Mesenchymal stem cell (in vitro differentiated cells and primary cell): ENCODE measurements around the gene HECTD2.
A peak's percentile ranks its signal among the peaks of the same experiment; 100 is the strongest.
"Not testable (repeated sequence)": the region's sequence is repeated elsewhere in the genome, so short reads cannot be mapped to it uniquely, and the experiment has no call there.

ENCODE experiments used
- DNase-seq: peaks from one replicate; pipeline ENCODE4 v3.0.0-alpha.2; 2013
- H2AFZ ChIP-seq: one replicate; pipeline ENCODE4 v1.6.1; 2013; ENCODE audit warnings: low read depth, mild to moderate bottlenecking, control low read depth, inconsistent platforms, low read length, moderate library complexity
- H2AK5ac ChIP-seq: 2 replicates; pipeline ENCODE4 v1.6.1; 2013; ENCODE audit warnings: low read length, moderate library complexity, mild to moderate bottlenecking, inconsistent platforms; ENCODE audit not compliant: severe bottlenecking
- H2BK120ac ChIP-seq: one replicate; pipeline ENCODE4 v1.6.1; 2013; ENCODE audit warnings: low read depth, mild to moderate bottlenecking, inconsistent platforms, low read length, moderate library complexity
- H2BK12ac ChIP-seq, 2 experiments: one replicate each; pipeline ENCODE4 v1.6.1; 2013; ENCODE audit warnings: inconsistent platforms in 2 of 2, low read length in 2 of 2, mild to moderate bottlenecking in 2 of 2, moderate library complexity in 2 of 2, control low read depth in 1 of 2
- H2BK15ac ChIP-seq: one replicate; pipeline ENCODE4 v1.6.1; 2013; ENCODE audit warnings: mild to moderate bottlenecking, low read depth, inconsistent platforms; ENCODE audit not compliant: poor library complexity, severe bottlenecking
- H2BK5ac ChIP-seq: 2 replicates; pipeline ENCODE4 v1.6.1; 2013; ENCODE audit warnings: low read depth, mild to moderate bottlenecking, low read length, control low read depth, inconsistent platforms; ENCODE audit not compliant: poor library complexity, severe bottlenecking
- H3K14ac ChIP-seq, 2 experiments: one replicate each; pipeline ENCODE4 v1.6.1; 2013; ENCODE audit warnings: inconsistent platforms in 2 of 2, low read length in 2 of 2, control low read depth in 1 of 2, mild to moderate bottlenecking in 1 of 2, moderate library complexity in 1 of 2
- H3K18ac ChIP-seq, 2 experiments: one replicate each; pipeline ENCODE4 v1.6.1; 2013; ENCODE audit warnings: inconsistent platforms in 2 of 2, low read length in 2 of 2, control low read depth in 1 of 2, low read depth in 1 of 2, mild to moderate bottlenecking in 1 of 2
- H3K23ac ChIP-seq, 2 experiments: one replicate each; pipeline ENCODE4 v1.6.1; 2013; ENCODE audit warnings: inconsistent platforms in 2 of 2, low read length in 2 of 2, mild to moderate bottlenecking in 2 of 2, moderate library complexity in 2 of 2, control low read depth in 1 of 2
- H3K27ac ChIP-seq: 2 replicates; pipeline ENCODE4 v1.5.1; 2013; ENCODE audit warnings: mild to moderate bottlenecking, moderate library complexity, low read length, control low read depth, inconsistent platforms; ENCODE audit not compliant: poor library complexity, severe bottlenecking
- H3K27me3 ChIP-seq, 2 experiments: 2 replicates each; pipeline versions ENCODE4 v1.6.1 to v1.7.0; 2013; ENCODE audit warnings: low read length in 2 of 2, mild to moderate bottlenecking in 2 of 2, moderate library complexity in 2 of 2, control low read depth in 1 of 2, inconsistent platforms in 1 of 2; ENCODE audit not compliant: control insufficient read depth in 1 of 2, insufficient read depth in 1 of 2
- H3K36me3 ChIP-seq, 2 experiments: 2 replicates each; pipeline versions ENCODE4 v1.6.1 to v1.7.0; 2013; ENCODE audit warnings: low read length in 2 of 2, control low read depth in 1 of 2, inconsistent platforms in 1 of 2, low read depth in 1 of 2, mild to moderate bottlenecking in 1 of 2; ENCODE audit not compliant: insufficient read depth in 2 of 2, control insufficient read depth in 1 of 2
- H3K4ac ChIP-seq, 2 experiments: one replicate each; pipeline ENCODE4 v1.6.1; 2013; ENCODE audit warnings: inconsistent platforms in 2 of 2, low read length in 2 of 2, mild to moderate bottlenecking in 2 of 2, moderate library complexity in 2 of 2, control low read depth in 1 of 2, low read depth in 1 of 2
- H3K4me1 ChIP-seq: 2 replicates; pipeline ENCODE4 v1.6.1; 2013; ENCODE audit warnings: low read depth, low read length, control low read depth; ENCODE audit not compliant: control insufficient read depth, insufficient read depth
- H3K4me2 ChIP-seq: 2 replicates; pipeline ENCODE4 v1.6.1; 2013; ENCODE audit warnings: low read length, mild to moderate bottlenecking, inconsistent platforms; ENCODE audit not compliant: poor library complexity, severe bottlenecking
- H3K4me3 ChIP-seq, 2 experiments: 2 replicates each; pipeline versions ENCODE4 v1.5.1 to v1.7.0; 2013; ENCODE audit warnings: low read length in 2 of 2, mild to moderate bottlenecking in 2 of 2, control low read depth in 1 of 2, low read depth in 1 of 2; ENCODE audit not compliant: insufficient read depth in 1 of 2
- H3K79me1 ChIP-seq: replicated peaks from 2 replicates; pipeline ENCODE4 v1.6.1; 2013; ENCODE audit warnings: mild to moderate bottlenecking, control low read depth, low read length, inconsistent platforms; ENCODE audit not compliant: poor library complexity, severe bottlenecking
- H3K9ac ChIP-seq: 2 replicates; pipeline ENCODE4 v1.7.0; 2013; ENCODE audit warnings: mild to moderate bottlenecking, low read length, moderate library complexity
- H3K9me3 ChIP-seq: 2 replicates; pipeline ENCODE4 v1.7.0; 2013; ENCODE audit warnings: mild to moderate bottlenecking, low read length; ENCODE audit not compliant: control insufficient read depth
- H4K8ac ChIP-seq: one replicate; pipeline ENCODE4 v1.6.1; 2013; ENCODE audit warnings: inconsistent platforms, mild to moderate bottlenecking, low read length, moderate library complexity
- H4K91ac ChIP-seq: one replicate; pipeline ENCODE4 v1.6.1; 2013; ENCODE audit warnings: mild to moderate bottlenecking, low read length, inconsistent platforms
- WGBS: methylation state at CpG from one replicate; pipeline ENCODE4 v1.1.7; 2013; ENCODE audit warnings: mixed read lengths; 5-methylcytosine and 5-hydroxymethylcytosine counted together

The HECTD2 gene

DNA sequence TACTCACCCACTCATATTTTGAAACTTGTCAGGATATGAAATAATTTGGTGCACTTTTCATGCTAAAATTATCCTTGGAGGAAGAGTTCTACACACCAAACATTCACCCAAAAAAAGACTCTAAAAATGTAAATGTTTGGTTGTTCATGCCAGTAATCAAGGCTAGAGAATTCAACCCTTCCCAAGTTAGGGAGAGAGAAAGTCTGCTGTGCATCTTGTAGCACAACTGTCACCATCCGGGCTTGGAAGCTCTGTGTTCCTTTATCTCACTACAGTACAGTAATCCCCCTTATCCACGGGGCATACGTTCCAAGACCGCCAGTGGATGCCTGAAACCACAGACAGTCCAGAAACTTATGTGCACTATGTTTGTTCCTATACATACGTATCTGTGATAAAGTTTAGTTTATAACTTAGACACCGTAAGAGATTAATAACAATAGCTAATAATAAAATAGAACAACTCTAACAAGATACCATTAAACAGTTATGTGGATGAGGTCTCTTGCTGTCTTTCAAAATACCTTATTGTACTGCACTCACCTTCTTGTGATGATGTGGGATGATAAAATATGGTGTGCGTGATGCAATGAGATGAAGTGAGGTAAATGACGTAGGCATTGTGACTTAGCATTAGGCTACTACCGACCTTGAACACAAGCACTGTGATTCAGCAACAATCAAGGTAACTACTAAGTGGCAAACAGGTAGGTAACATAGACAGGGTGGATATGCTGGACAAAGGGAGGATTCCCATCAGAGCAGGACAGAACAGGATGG, 24.6 kb upstream of the HECTD2 start:
- H2BK15ac ChIP-seq, result no peak overlapping the region
- no peak overlapping the region for H2BK12ac ChIP-seq
- no peak overlapping the region for H3K4ac ChIP-seq
- H4K91ac ChIP-seq, result no peak overlapping the region
- H2BK120ac ChIP-seq, result no peak overlapping the region
- H4K8ac ChIP-seq, result no peak overlapping the region
- DNase-seq, result no peak
- no peak overlapping the region for H3K4me2 ChIP-seq
- H3K79me1 ChIP-seq, result no peaks in the 10 kb centered on the region
- no peaks in the 10 kb centered on the region for H3K36me3 ChIP-seq
- H3K4me1 ChIP-seq, result no peaks in the 10 kb centered on the region
- no peak overlapping the region for H3K9ac ChIP-seq
- no peaks in the 10 kb centered on the region for H3K9me3 ChIP-seq
- no peak overlapping the region for H3K4me3 ChIP-seq
- H2AK5ac ChIP-seq, result no peak overlapping the region
- H3K23ac ChIP-seq, result no peak overlapping the region
- no peak overlapping the region for H3K14ac ChIP-seq
- no peak overlapping the region for H2AFZ ChIP-seq
- H3K27me3 ChIP-seq, result peaks cover 10 to 25% of the 10 kb centered on the region in 2 experiments
- 89% methylated on average over 4 of the region's 9 CpGs for WGBS
- no peak overlapping the region for H3K18ac ChIP-seq
- no peak overlapping the region for H2BK5ac ChIP-seq
- H3K27ac ChIP-seq, result no peak overlapping the region

DNA sequence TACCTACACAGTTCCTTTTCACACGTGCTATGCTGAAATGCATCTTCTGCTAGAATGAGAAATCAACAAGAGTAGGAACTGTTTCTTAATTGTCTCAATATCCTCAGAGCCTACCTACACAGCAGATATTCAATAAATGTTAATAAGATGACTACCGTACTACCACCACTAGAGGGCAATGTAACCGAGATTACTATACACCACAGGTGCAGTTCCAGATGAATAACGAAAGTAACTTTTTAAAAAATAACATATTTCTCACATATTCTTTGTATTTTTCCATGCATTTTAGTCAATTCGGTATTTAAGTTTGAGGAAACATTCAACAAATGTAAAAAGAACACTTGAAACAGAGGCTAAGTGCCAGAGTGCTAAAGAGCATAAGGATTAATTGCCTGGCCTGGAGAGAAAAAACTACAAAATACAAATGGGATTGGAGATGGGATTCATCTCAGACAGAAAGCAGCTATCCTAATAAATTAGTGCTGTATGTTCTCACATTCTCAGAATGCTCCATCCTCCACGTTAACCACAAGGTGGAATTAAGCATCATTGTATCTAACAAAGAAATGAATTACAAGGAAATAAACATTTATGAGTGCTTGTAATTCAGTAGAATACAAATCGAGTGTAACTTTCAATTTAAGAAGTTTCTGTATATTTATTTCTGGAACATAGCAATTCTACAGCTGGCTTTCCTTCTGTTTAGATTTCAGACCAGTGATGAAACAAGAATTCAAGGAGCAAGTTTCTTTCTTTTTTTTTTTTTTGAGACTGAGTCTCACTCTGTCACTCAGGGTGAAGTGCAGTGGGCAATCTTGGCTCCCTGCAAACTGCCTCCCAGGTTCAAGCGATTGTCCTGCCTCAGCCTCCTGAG, 20.3 kb upstream of the HECTD2 start:
- Histone ChIP-seq H3K23ac (no peak overlapping the region), H3K4me3 (peak overlapping the region in 1 of 2 experiments; percentile 40), H3K14ac (no peak overlapping the region), H4K91ac (no peak overlapping the region), H3K18ac (no peak overlapping the region), H2AFZ (no peak overlapping the region), H2BK15ac (no peak overlapping the region), H3K9me3 (no peaks in the 10 kb centered on the region), H2BK12ac (no peak overlapping the region), H3K4ac (no peak overlapping the region), H2BK120ac (no peak overlapping the region), H2BK5ac (no peak overlapping the region), H3K9ac (no peak overlapping the region), H3K27me3 (peaks cover 6 to 19% of the 10 kb centered on the region in 2 experiments), H2AK5ac (no peak overlapping the region), H3K36me3 (no peaks in the 10 kb centered on the region), H4K8ac (no peak overlapping the region), H3K4me2 (peak overlapping the region; percentile 2), H3K79me1 (no peaks in the 10 kb centered on the region), H3K27ac (no peak overlapping the region), H3K4me1 (no peaks in the 10 kb centered on the region)
- WGBS, result 26% methylated on average over 4 of the region's 8 CpGs
- peak; percentile 69 for DNase-seq

DNA sequence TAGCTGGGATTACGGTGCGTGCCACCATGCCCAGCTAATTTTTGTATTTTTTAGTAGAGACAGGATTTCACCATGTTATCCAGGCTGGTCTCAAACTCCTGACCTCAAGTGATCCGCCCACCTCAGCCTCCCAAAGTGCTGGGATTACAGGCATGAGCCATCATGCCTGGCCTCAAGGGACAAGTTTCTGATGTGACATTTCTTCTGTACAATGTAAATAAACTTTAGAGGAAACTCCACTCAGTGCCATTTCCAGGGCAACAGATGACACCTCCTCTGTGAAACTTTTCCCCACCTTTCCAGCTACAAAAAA, 19.7 kb upstream of the HECTD2 start:
- not testable (repeated sequence) for H3K23ac ChIP-seq, H4K91ac ChIP-seq, H3K36me3 ChIP-seq, H2BK5ac ChIP-seq, H2BK15ac ChIP-seq, H3K4me3 ChIP-seq, H2BK120ac ChIP-seq, H2AFZ ChIP-seq, H2BK12ac ChIP-seq, H3K18ac ChIP-seq, DNase-seq, H3K79me1 ChIP-seq, H3K4me1 ChIP-seq, H2AK5ac ChIP-seq, H3K9me3 ChIP-seq, H3K27ac ChIP-seq, H3K14ac ChIP-seq, H3K4me2 ChIP-seq, H3K9ac ChIP-seq, H3K4ac ChIP-seq, H4K8ac ChIP-seq
- 80% methylated on average over 3 of the region's 3 CpGs for WGBS
- peaks cover 6 to 19% of the 10 kb centered on the region in 2 experiments for H3K27me3 ChIP-seq

DNA sequence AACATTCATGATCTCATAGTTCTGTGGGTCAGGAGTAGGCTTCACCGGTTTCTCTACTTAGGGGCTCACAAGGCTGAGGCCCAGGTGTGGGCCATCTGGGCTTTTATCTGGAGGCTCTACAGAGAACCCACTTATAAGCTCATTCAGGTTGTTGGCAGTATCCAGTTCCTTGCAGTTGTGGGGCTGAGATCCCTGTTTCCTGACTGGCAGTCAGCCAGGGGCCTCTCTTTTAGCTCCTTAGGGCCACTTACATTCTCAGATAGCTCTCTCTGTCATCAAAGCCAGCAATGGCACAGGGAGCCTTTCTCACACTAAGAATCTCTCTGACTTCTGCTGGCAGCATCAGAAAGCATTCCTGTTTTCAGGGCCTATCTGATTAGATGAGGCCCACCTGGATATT, 18.2 kb upstream of the HECTD2 start:
- Histone ChIP-seq H4K8ac (no peak overlapping the region), H3K9me3 (no peaks in the 10 kb centered on the region), H2BK120ac (no peak overlapping the region), H3K4me1 (no peaks in the 10 kb centered on the region), H3K79me1 (no peaks in the 10 kb centered on the region), H2BK15ac (no peak overlapping the region), H3K27ac (no peak overlapping the region), H3K18ac (no peak overlapping the region), H3K27me3 (peaks cover 1 to 10% of the 10 kb centered on the region in 2 experiments), H3K4ac (no peak overlapping the region), H3K9ac (no peak overlapping the region), H2BK12ac (no peak overlapping the region), H3K36me3 (no peaks in the 10 kb centered on the region), H2AFZ (no peak overlapping the region), H3K23ac (no peak overlapping the region), H3K4me2 (no peak overlapping the region), H2AK5ac (no peak overlapping the region), H4K91ac (no peak overlapping the region), H3K14ac (no peak overlapping the region), H2BK5ac (no peak overlapping the region), H3K4me3 (no peak overlapping the region)
- WGBS, result 96% methylated on average over 1 of the region's 1 CpG
- no peak for DNase-seq
